ENCODE measurements around the gene CAMKMT.
A peak's percentile ranks its signal among the peaks of the same experiment; 100 is the strongest.
"Not testable (repeated sequence)": the region's sequence is repeated elsewhere in the genome, so short reads cannot be mapped to it uniquely, and the experiment has no call there.

Gene CAMKMT

GRCh38 chr2:44362207-44363015 lies 664 bp downstream of the CAMKMT start:
- DNase-seq = peak; percentile 18

- DNase-seq = no peak
Observed at GRCh38 chr2:44364604-44365003, 2.9 kb downstream of the CAMKMT start.

- DNase-seq = no peak
Observed at GRCh38 chr2:44367591-44367990, 5.8 kb downstream of the CAMKMT start.

DNA sequence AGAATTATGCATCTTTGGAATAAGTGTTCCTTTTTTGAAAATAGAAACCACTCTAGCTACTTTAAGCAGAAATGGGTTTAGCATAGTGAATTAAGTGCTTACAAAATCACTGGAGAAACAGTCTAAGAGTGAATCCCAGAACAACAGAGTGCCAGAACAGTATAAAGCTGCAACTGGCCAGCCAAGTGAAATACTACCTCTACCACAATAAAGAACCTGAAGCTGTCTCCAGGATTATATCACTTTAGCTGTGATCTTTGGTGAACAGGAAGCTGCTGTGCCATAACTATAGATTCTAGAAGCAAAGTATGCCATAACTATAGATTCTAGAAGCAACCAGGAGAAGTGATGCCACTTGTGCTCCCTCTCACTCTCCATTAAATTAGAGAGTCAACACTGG lies 7.6 kb downstream of the CAMKMT start:
- DNase-seq = no peak

- DNase-seq = no peak
Observed at GRCh38 chr2:44371445-44371844, 9.7 kb downstream of the CAMKMT start.

DNA sequence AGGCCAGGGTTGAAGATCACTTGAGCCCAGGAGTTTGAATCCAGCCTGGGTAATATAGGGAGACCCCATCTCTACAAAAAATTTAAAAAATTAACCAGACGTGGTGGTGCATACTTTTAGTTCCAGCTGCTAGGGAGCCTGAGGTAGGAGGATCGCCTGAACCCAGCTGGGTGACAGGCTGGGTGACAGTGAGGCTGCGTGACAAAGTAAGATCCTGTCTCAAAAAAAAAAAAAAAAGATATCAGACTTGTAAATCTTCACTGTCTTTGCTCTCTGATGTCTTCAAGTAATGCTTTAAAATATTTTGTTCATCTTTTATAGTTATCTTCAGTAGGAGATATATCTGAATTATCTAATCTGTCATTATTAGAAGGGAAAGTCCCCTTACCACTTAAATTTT lies 10.5 kb downstream of the CAMKMT start:
- DNase-seq = no peak

DNA sequence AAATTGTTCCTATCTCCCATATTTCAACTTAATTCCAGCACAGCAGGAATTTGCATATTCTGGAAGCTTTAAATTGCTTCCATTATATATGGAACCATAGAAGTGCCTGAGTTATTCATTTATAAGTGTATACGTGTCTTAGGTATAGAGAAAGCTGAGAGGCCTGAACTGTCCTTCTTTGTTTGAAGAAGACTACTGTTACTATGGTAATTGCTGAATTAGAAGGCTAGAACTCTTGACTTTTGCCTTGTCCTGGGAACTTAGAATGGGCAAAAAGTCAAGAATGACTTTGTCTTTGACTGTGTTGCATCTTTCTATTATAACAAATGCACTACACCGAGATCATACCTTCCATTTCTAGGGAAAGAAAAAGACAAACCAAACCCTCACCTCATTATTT lies 15.7 kb downstream of the CAMKMT start:
- no peak for DNase-seq

DNA sequence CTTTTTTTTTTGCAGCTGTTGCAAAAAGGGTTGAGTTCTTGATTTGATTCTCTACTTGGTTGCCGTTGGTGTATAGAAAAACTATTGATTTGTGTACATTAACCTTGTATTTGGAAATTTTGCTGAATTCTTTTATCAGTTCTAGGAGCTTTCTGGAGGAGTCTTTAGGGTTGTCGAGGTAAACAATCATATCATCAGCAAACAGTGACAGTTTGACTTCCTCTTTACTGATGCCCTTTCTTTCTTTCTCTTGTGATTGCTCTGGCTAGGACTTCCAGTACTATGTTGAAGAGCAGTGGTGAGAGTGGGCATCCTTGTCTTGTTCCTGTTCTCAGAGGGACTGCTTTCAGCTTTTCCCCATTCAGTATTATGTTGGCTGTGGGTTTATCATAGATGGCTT lies 23.5 kb downstream of the CAMKMT start:
- not testable (repeated sequence) for DNase-seq

DNA sequence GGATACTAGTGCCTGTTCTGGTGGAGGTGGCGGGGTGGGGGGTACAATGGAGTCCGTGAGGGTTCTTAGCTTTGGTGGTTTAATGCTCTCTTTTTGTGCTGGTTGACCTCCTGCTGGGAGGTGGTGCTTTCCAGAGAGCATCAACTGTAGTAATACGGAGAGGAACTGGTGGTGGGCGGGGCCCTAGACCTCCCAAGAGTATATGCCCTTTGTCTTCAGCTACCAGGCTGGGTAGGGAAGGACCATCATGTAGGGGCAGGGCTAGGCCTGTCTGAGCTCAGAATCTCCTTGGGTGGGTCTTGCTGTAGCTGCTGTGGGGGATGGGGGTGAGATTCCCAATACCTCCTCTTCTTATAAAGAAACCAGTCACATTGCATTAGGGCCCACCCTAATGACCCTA lies 27.1 kb downstream of the CAMKMT start:
- no peak for DNase-seq

- DNase-seq = no peak
Observed at GRCh38 chr2:44389895-44390294, 28.1 kb downstream of the CAMKMT start.

GRCh38 chr2:44392338-44392943 lies 30.7 kb downstream of the CAMKMT start:
- DNase-seq = peak; percentile 32

GRCh38 chr2:44397447-44398175 lies 35.9 kb downstream of the CAMKMT start:
- DNase-seq = no peak

GRCh38 chr2:44398243-44398897 lies 36.6 kb downstream of the CAMKMT start:
- DNase-seq = no peak

DNA sequence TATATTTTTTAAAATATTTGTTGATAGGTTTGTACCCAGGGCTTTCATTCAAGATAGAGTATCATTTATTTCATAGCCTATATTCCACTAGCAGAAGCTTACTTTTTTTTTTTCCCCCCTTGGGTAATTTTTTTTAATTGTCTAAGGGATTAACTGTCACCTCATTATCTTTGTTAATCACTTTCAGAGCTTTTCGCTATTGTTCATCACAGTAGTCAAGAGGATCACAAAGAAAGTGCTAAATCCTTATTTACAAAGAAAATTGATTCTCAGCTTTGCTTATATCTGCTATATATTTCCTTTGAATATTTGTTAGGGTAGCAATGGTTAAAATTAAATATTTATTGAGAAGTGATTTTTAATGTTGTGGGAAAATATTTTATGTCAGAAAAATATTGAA lies 59.0 kb downstream of the CAMKMT start:
- no peak for DNase-seq

- DNase-seq = no peak
Observed at GRCh38 chr2:44424211-44424610, 62.5 kb downstream of the CAMKMT start.

DNA sequence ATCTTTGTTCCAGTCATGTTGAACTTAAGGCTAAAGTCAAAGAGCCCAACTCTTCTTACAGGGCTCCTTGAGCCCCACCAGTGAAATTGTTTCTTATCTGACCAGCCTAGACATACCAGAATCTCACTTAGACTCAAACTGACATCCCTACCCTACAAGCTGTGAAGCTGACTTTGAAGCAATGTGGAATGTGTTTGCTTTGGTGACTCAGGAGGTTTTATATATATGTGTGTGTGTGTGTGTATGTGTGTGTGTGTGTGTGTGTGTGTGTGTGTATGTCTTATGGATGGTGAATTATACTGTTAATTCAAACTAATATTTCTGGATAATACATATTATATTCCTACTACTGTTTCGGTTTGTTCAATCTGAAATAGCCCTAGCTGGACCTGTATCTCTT lies 67.3 kb downstream of the CAMKMT start:
- no peak for DNase-seq

DNA sequence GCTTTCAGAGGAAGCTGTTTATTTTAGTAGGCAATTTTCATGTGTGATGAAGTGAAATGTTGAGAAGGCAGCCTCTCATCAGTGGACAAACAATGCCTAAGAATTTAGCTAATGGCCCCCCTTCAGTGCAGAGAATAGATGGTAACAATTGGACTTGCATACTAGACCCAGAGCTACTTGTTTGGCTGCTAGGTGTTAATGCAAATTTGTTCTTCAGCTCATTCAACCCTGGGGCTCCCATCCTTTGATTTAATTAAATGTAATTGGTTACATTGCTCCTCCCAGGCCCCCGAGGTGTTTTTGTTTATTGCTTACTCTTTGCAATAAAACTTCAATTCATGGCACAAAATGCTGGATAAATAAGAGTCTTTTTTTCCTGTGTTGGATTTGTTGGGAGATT lies 68.6 kb downstream of the CAMKMT start:
- DNase-seq = no peak

GRCh38 chr2:44433895-44434294 lies 72.1 kb downstream of the CAMKMT start:
- DNase-seq = no peak

GRCh38 chr2:44441200-44441599 lies 79.5 kb downstream of the CAMKMT start:
- DNase-seq = no peak

DNA sequence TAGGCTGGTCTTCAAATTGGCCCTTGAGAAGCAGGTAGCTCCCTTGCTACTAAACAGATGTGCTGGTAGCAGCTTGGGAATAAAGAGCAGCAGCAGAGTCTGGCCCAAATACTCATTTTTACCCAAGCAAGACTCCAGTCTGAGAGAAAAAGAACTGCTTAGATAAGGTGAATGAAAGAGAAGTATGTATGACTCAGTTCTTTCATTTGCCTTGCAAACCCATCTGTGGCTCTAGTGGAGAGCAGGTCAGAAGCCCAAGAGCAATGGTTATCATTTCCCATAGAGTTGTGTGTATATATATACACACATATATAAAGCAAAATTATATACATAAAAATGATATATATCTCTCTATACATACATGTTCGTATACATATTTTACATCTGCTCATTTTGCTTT lies 80.3 kb downstream of the CAMKMT start:
- no peak for DNase-seq

- DNase-seq = no peak
Observed at GRCh38 chr2:44443517-44443916, 81.8 kb downstream of the CAMKMT start.

DNA sequence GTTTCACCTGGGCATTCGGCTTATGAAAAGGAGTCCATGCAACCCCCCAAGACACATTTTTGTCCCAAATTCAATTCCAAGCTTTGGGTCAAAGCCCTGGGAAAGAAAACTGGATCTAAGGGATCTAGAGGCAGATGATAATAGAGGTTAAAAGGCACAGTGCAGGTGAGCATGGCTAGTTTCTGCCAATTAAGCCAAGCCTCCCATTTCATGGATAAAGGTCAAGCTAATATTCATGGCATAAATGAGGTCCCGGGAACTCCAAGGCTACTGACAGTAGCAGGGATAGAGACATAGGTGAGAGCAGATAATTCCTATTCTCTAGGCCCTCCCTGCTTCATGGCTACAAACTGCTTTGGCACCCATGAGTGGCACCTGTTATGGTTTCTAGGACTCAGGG lies 83.1 kb downstream of the CAMKMT start:
- no peak for DNase-seq

GRCh38 chr2:44448860-44449527 lies 87.2 kb downstream of the CAMKMT start:
- DNase-seq = no peak

All from NCI-H1694 treated with DMSO at 0.1 percent for 48 hours (cell line).